PC-3 (cell line): Measurements from ENCODE around the gene SGO2. TPM values are rescaled to one million over a fixed set of nuclear protein-coding genes. Genes with fewer than 3 reads are reported as not detected.

Source experiments
- ATAC-seq: fragments of 200-7000 bp; cut with Tn5 transposase; 2 replicates; pipeline ENCODE4 v1.9.1; 2020; ENCODE audit warnings: mild to moderate bottlenecking, moderate library complexity
- BruUV-seq: library from RNA; stranded (reverse); fragments of 400-500 nt; replicated peaks from 2 replicates; lab custom pipeline; 2021; lab: Mats Ljungman, UMichigan
- CTCF ChIA-PET: fragments of 300-600 bp; sonication (Branson Sonifier 250); formaldehyde crosslinking; loops from one replicate; lab custom pipeline; 2022; ENCODE audit warnings: antibody characterized with exemption; lab: Charles Lee
- POLR2A ChIA-PET: fragments of 300-600 bp; sonication (Branson Sonifier 250); formaldehyde crosslinking; loops from one replicate; lab custom pipeline; 2022; ENCODE audit warnings: antibody characterized with exemption; ENCODE audit not compliant: unreplicated experiment; lab: Charles Lee
- DNase-seq: peaks from one replicate; pipeline ENCODE4 v3.0.0-alpha.2; 2015
- H2AFZ ChIP-seq: fragments of 300-600 bp; sonication (generic); 2 replicates; pipeline ENCODE4 v1.6.0; 2016; ENCODE audit warnings: antibody characterized with exemption, low read length
- H3F3A ChIP-seq: fragments of 300-600 bp; sonication (generic); one replicate; pipeline ENCODE4 v1.6.0; 2017; ENCODE audit warnings: antibody characterized with exemption, low read length, control low read depth, mild to moderate bottlenecking; ENCODE audit not compliant: unreplicated experiment
- H3K27ac ChIP-seq: fragments of 300-600 bp; sonication (generic); 2 replicates; pipeline ENCODE4 v1.5.1; 2016; ENCODE audit warnings: mild to moderate bottlenecking, low read length
- H3K27me3 ChIP-seq: fragments of 300-600 bp; sonication (generic); 2 replicates; pipeline ENCODE4 v1.6.1; 2016; ENCODE audit warnings: low read length, mixed read lengths
- H3K36me3 ChIP-seq: fragments of 300-600 bp; sonication (generic); 2 replicates; pipeline ENCODE4 v1.6.1; 2016; ENCODE audit warnings: low read depth, mixed run types, low read length, mixed read lengths
- H3K4me1 ChIP-seq: fragments of 300-600 bp; sonication (generic); 2 replicates; pipeline ENCODE4 v1.5.1; 2016; ENCODE audit warnings: low read length; ENCODE audit not compliant: insufficient read depth
- H3K4me2 ChIP-seq: fragments of 300-600 bp; sonication (generic); 2 replicates; pipeline ENCODE4 v1.6.0; 2016; ENCODE audit warnings: low read length
- H3K4me3 ChIP-seq: fragments of 300-600 bp; sonication (generic); 2 replicates; pipeline ENCODE4 v1.5.1; 2016; ENCODE audit warnings: mild to moderate bottlenecking, low read length, mixed read lengths
- H3K79me2 ChIP-seq: fragments of 300-600 bp; sonication (generic); 2 replicates; pipeline ENCODE4 v1.6.1; 2017; ENCODE audit warnings: low read length, mixed read lengths
- H3K9ac ChIP-seq: fragments of 300-600 bp; sonication (generic); 2 replicates; pipeline ENCODE4 v1.6.0; 2016; ENCODE audit warnings: mild to moderate bottlenecking, low read length
- H3K9me2 ChIP-seq: fragments of 300-600 bp; sonication (generic); replicated peaks from 2 replicates; pipeline ENCODE4 v1.6.1; 2016; ENCODE audit warnings: mixed run types, low read length, mixed read lengths
- H3K9me3 ChIP-seq: fragments of 300-600 bp; sonication (generic); 2 replicates; pipeline ENCODE4 v1.6.1; 2016; ENCODE audit warnings: low read length, mixed read lengths
- H4K20me1 ChIP-seq: fragments of 300-600 bp; sonication (generic); 2 replicates; pipeline ENCODE4 v1.6.1; 2016; ENCODE audit warnings: low read length, mixed read lengths
- CTCF ChIP-seq: fragments of 300-600 bp; sonication (generic); conservative IDR thresholded peaks from 2 replicates; pipeline ENCODE4 v1.5.1; 2017; ENCODE audit warnings: antibody characterized with exemption, low read depth, mild to moderate bottlenecking, low read length
- EZH2 ChIP-seq: fragments of 300-600 bp; sonication (generic); IDR thresholded peaks from one replicate; pipeline ENCODE4 v1.6.1; 2017; ENCODE audit warnings: antibody characterized with exemption, mild to moderate bottlenecking, low read length; ENCODE audit not compliant: unreplicated experiment
- EZH2phosphoT487 ChIP-seq: fragments of 300-600 bp; sonication (generic); IDR thresholded peaks from 2 replicates; pipeline ENCODE4 v1.6.1; 2018; ENCODE audit warnings: mild to moderate bottlenecking, antibody characterized with exemption, low read length, borderline replicate concordance
- intact Hi-C: fragments of 100-400 bp; cut with micrococcal nuclease; formaldehyde crosslinking; loops from 2 replicates; pipeline ENCODE4 v1.9.0; 2023
- total RNA-seq: library from RNA; depleted of rRNA; stranded (reverse); fragments of >200 nt; gene quantifications from 2 replicates; pipeline ENCODE4 v1.2.3, GENCODE V29; 2014

SGO2 gene
- total RNA-seq, 1 experiment from 2014 or later: 25.6 TPM

- Histone ChIP-seq H3K36me3 (no peaks in the 10 kb centered on the region), H3F3A (no peaks in the 10 kb centered on the region), H3K9me2 (no peaks in the 10 kb centered on the region), H3K27me3 (no peaks in the 10 kb centered on the region), H2AFZ (no peak overlapping the region), H3K9ac (no peak overlapping the region), H3K4me1 (peaks cover 36% of the 10 kb centered on the region), H4K20me1 (no peaks in the 10 kb centered on the region), H3K9me3 (no peaks in the 10 kb centered on the region), H3K27ac (no peak overlapping the region), H3K79me2 (peaks cover 7% of the 10 kb centered on the region; the same call in 1 of the 2 replicates), H3K4me3 (no peak overlapping the region), H3K4me2 (no peak overlapping the region)
- intact Hi-C loops: no loop called here
- no peak for TF ChIP-seq CTCF
- no peak for TF ChIP-seq EZH2phosphoT487
- no peak for TF ChIP-seq EZH2
- ATAC-seq (no peak), DNase-seq (no peak)
- ChIA-PET CTCF (no interaction called here), POLR2A (no interaction called here)
- BruUV-seq: no TSS peak
Observed at GRCh38 chr2:200616656-200617055, 90.6 kb downstream of the SGO2 start.

- H3K27ac ChIP-seq: no peak overlapping the region
- ATAC-seq (no peak), DNase-seq (no peak)
- no peak overlapping the region for H3K4me3 ChIP-seq
- peaks cover 36% of the 10 kb centered on the region for H3K4me1 ChIP-seq
- ChIA-PET CTCF (no interaction called here), POLR2A (no interaction called here)
- H3K27me3 ChIP-seq: no peaks in the 10 kb centered on the region
- no TSS peak for BruUV-seq
- no peaks in the 10 kb centered on the region for H3K36me3 ChIP-seq
- 0 out of 2 replicates have a peak, but pooled peaks cover 1% of the 10 kb centered on the region for H3K79me2 ChIP-seq
- no peaks in the 10 kb centered on the region for H4K20me1 ChIP-seq
- H2AFZ ChIP-seq: no peak overlapping the region
- no peaks in the 10 kb centered on the region for H3K9me3 ChIP-seq
- TF ChIP-seq EZH2 (no peak), EZH2phosphoT487 (no peak), CTCF (no peak)
- intact Hi-C loops: loop anchor here (1.0 to 2.0 kb wide), 2 partner anchors 39 to 86 kb away; no protein-coding TSS in a partner anchor
- H3K9ac ChIP-seq: no peak overlapping the region
- no peaks in the 10 kb centered on the region for H3K9me2 ChIP-seq
- no peak overlapping the region for H3K4me2 ChIP-seq
- no peaks in the 10 kb centered on the region for H3F3A ChIP-seq
Observed at GRCh38 chr2:200617156-200618053, 91.4 kb downstream of the SGO2 start.

- H3K9me3 ChIP-seq: no peaks in the 10 kb centered on the region
- BruUV-seq: no TSS peak
- ATAC-seq: no peak
- H3K36me3 ChIP-seq: no peaks in the 10 kb centered on the region
- H2AFZ ChIP-seq: no peak overlapping the region
- no peaks in the 10 kb centered on the region for H3F3A ChIP-seq
- H3K4me1 ChIP-seq: peaks cover 36% of the 10 kb centered on the region
- H3K4me3 ChIP-seq: no peak overlapping the region
- no peaks in the 10 kb centered on the region for H3K9me2 ChIP-seq
- H3K79me2 ChIP-seq: no peaks in the 10 kb centered on the region
- ChIA-PET CTCF (interaction anchor here (1.0 kb wide), 2 partner anchors 84 to 118 kb away, joined by 3 to 4 read pairs; no protein-coding TSS in a partner anchor), POLR2A (no interaction called here)
- no peaks in the 10 kb centered on the region for H4K20me1 ChIP-seq
- H3K27me3 ChIP-seq: no peaks in the 10 kb centered on the region
- H3K9ac ChIP-seq: no peak overlapping the region
- intact Hi-C loops: loop anchor here (1.0 to 2.0 kb wide), 2 partner anchors 39 to 85 kb away; no protein-coding TSS in a partner anchor
- H3K4me2 ChIP-seq: no peak overlapping the region
- no peak overlapping the region for H3K27ac ChIP-seq
- no peak for DNase-seq
- TF ChIP-seq EZH2: no peak
- no peak for TF ChIP-seq CTCF
- TF ChIP-seq EZH2phosphoT487: no peak
Observed at GRCh38 chr2:200618054-200618419, 92.0 kb downstream of the SGO2 start.
